ENCODE measurements around the gene WNT10A. TPM values are rescaled to one million over a fixed set of nuclear protein-coding genes. Genes with fewer than 3 reads are reported as not detected.

The WNT10A gene
- polyA plus RNA-seq, 1 experiment, result not detected

DNA sequence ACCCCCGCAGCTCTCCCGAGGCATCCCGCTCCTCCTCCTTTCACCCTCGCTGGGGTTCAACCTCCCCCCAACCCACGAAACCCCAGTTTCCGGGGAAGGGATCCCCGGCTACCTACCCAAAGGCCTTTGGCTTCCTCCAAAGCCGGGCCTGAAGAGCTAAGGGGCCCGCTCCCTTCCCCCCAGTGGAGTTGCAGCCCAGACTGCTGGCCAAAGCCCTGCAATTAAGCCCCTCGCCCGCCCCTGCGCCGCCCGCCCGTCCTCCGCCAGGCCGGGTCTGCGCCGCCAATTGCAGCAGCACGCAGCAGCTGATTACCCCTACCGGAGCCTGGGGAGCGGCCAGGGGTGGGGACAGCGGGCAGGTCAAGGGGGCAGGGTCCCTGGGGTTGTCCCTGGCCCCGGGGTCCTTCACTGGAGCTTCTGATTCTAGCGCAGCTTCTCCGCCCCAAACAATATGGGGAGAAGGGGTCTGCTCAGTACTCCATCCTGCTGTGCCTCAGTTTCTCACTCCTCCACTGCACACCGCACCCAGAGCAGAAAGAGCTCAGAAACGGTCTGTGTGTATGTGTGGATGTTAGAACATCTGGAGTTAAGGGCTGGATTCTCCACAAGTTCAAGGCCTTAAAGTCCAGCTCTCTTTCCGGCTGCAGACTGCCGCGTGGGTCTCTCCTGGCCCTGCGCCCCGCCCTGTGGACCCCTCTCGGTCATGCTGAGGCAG lies 16.9 kb downstream of the WNT10A start:
- H3K9me3 ChIP-seq (ENCODE audit: control insufficient read depth, insufficient read depth, low read length), result peaks cover 4% of the 10 kb centered on the region; the same call in 1 of the 2 replicates
- DNase-seq (ENCODE audit: low read depth, low spot score), result no peak
- peaks cover 85% of the 10 kb centered on the region for H3K27me3 ChIP-seq (ENCODE audit: control insufficient read depth, insufficient read depth, low read length)
- no peak overlapping the region for H3K27ac ChIP-seq (ENCODE audit: low read depth, low read length)
- no peak overlapping the region for H3K4me3 ChIP-seq (ENCODE audit: low read depth, low read length)
- ChIA-PET CTCF (interaction anchor here (0.6 to 5.2 kb wide), 16 partner anchors 11 to 246 kb away, joined by 3 to 127 read pairs (median 4); partner anchors contain the start of gene WNT10A), POLR2A (no interaction called here)
- TF ChIP-seq, protein P1, sequence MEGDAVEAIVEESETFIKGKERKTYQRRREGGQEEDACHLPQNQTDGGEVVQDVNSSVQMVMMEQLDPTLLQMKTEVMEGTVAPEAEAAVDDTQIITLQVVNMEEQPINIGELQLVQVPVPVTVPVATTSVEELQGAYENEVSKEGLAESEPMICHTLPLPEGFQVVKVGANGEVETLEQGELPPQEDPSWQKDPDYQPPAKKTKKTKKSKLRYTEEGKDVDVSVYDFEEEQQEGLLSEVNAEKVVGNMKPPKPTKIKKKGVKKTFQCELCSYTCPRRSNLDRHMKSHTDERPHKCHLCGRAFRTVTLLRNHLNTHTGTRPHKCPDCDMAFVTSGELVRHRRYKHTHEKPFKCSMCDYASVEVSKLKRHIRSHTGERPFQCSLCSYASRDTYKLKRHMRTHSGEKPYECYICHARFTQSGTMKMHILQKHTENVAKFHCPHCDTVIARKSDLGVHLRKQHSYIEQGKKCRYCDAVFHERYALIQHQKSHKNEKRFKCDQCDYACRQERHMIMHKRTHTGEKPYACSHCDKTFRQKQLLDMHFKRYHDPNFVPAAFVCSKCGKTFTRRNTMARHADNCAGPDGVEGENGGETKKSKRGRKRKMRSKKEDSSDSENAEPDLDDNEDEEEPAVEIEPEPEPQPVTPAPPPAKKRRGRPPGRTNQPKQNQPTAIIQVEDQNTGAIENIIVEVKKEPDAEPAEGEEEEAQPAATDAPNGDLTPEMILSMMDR (IDR thresholded peaks at IDR 0.05; ENCODE audit: low read depth, low read length), result no peak

- POLR2A ChIA-PET, result no interaction called here
- no peak for DNase-seq (ENCODE audit: low read depth, low spot score)
- Histone ChIP-seq H3K27me3 (ENCODE audit: control insufficient read depth, insufficient read depth, low read length) (peaks cover 81% of the 10 kb centered on the region), H3K27ac (ENCODE audit: low read depth, low read length) (no peak overlapping the region), H3K9me3 (ENCODE audit: control insufficient read depth, insufficient read depth, low read length) (peaks cover 4% of the 10 kb centered on the region; the same call in 1 of the 2 replicates), H3K4me3 (ENCODE audit: low read depth, low read length) (no peak overlapping the region)
- TF ChIP-seq, protein P1 (IDR thresholded peaks at IDR 0.05; ENCODE audit: low read depth, low read length), result peak; percentile 85
- CTCF ChIA-PET, result interaction anchor here (0.8 to 5.2 kb wide), 17 partner anchors 10 to 308 kb away, joined by 3 to 127 read pairs (median 4); partner anchors contain the start of gene WNT10A
These were observed 17.6 kb downstream of the WNT10A start for GRCh38 chr2:218898109-218898878.

DNA sequence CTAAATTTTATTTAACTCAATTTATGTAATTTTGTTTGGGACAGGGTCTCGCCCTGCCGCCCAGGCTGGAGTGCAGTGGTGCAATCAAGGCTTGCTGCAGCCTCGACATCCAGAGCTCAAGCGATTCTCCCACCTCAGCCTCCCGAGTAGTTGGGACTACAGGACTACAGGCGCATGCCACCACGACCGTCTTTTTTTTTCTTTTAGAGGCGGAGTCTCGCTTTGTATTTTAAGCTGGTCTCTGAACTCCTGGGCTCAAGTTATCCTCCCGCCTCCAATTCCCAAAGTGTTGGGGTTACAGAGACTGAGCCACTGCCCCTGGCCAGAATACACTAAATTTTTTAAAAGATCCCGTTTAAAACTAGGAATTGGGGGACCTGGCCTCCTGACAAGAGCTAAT lies 18.5 kb downstream of the WNT10A start:
- POLR2A ChIA-PET, result no interaction called here
- DNase-seq (ENCODE audit: low read depth, low spot score), result no peak
- Histone ChIP-seq H3K27ac (ENCODE audit: low read depth, low read length) (no peak overlapping the region), H3K9me3 (ENCODE audit: control insufficient read depth, insufficient read depth, low read length) (peaks cover 4% of the 10 kb centered on the region; the same call in 1 of the 2 replicates), H3K4me3 (ENCODE audit: low read depth, low read length) (no peak overlapping the region), H3K27me3 (ENCODE audit: control insufficient read depth, insufficient read depth, low read length) (peaks cover 76% of the 10 kb centered on the region)
- TF ChIP-seq, protein P1 (IDR thresholded peaks at IDR 0.05; ENCODE audit: low read depth, low read length), result no peak
- CTCF ChIA-PET, result interaction anchor here (1.0 to 5.2 kb wide), 5 partner anchors 8 to 258 kb away, joined by 3 to 127 read pairs (median 21); partner anchors contain the start of gene WNT10A

GRCh38 chr2:218902427-218902826 lies 21.8 kb downstream of the WNT10A start:
- H3K9me3 ChIP-seq (ENCODE audit: control insufficient read depth, insufficient read depth, low read length), result peaks cover 4% of the 10 kb centered on the region; the same call in 1 of the 2 replicates
- peaks cover 64% of the 10 kb centered on the region for H3K27me3 ChIP-seq (ENCODE audit: control insufficient read depth, insufficient read depth, low read length)
- no peak overlapping the region for H3K4me3 ChIP-seq (ENCODE audit: low read depth, low read length)
- CTCF ChIA-PET, result interaction anchor here (1.4 kb wide), 1 partner anchor 26 kb away, joined by 3 read pairs; no protein-coding TSS in a partner anchor
- POLR2A ChIA-PET, result no interaction called here
- no peak overlapping the region for H3K27ac ChIP-seq (ENCODE audit: low read depth, low read length)
- DNase-seq (ENCODE audit: low read depth, low spot score), result no peak
- TF ChIP-seq, protein P1 (IDR thresholded peaks at IDR 0.05; ENCODE audit: low read depth, low read length), result no peak

Data from AG04450 (cell line).